ENCODE measurements around the gene GSTCD.
"Not testable (repeated sequence)": the region's sequence is repeated elsewhere in the genome, so short reads cannot be mapped to it uniquely, and the experiment has no call there.

The GSTCD gene

DNA sequence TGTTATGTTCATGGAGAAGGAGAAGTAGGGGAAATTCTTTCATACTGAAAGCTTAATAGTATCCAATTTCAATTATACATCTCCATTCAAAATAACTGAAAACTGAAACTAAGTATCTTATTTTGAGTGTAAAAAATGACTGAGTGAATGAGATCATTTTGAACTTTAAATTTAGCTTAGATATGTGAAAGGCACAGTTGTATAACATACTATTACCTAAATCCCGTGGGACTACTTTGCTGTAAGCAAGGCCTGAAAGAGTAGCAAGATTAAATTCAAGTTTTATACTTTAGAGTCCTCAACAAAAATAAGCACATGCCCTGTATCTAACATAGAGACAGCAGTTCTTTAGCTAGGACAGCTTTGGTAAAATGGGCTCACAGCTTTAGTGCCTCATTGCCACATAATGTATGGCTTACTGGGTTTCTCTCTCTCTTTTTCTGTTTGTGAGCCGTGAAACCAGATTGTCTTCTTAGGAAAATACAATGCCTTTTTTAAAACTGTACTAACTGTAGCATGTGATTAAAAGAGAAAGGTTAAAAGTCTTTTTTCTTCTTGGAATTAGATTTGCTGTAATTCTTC, 43.2 kb downstream of the GSTCD start:
- Mint-ChIP-seq H3K36me3 (peaks cover 1% of the 10 kb centered on the region), H3K27me3 (no peaks in the 10 kb centered on the region), H3K9me3 (no peaks in the 10 kb centered on the region), H3K4me1 (no peaks in the 10 kb centered on the region), H3K4me3 (no peak overlapping the region), H3K27ac (no peak overlapping the region)
- no peak for DNase-seq (ENCODE audit: low spot score in 2 of 2)
- no peak for ATAC-seq (ENCODE audit: low read depth)

DNA sequence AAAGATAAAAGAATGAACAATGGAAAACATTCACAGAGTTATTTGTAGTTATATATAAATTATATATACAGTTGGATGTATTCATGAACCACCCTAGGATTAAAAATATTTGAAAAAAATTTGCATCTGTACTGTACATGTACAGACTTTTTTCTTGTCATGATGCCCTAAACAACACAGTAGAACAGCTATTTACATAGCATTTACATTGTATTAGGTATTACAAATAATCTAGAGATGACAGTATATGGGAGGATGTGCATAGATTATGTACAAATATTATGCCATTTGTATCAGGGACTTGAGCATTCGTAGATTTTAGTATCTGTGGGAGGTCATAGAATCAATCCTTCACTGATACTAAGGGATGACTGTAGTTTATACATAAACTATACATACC, 44.8 kb downstream of the GSTCD start:
- no peak for ATAC-seq (ENCODE audit: low read depth)
- Mint-ChIP-seq H3K27ac (no peak overlapping the region), H3K27me3 (no peaks in the 10 kb centered on the region), H3K9me3 (no peaks in the 10 kb centered on the region), H3K4me3 (no peak overlapping the region), H3K4me1 (no peaks in the 10 kb centered on the region), H3K36me3 (peaks cover 1% of the 10 kb centered on the region)
- DNase-seq (ENCODE audit: low spot score in 2 of 2), result no peak

DNA sequence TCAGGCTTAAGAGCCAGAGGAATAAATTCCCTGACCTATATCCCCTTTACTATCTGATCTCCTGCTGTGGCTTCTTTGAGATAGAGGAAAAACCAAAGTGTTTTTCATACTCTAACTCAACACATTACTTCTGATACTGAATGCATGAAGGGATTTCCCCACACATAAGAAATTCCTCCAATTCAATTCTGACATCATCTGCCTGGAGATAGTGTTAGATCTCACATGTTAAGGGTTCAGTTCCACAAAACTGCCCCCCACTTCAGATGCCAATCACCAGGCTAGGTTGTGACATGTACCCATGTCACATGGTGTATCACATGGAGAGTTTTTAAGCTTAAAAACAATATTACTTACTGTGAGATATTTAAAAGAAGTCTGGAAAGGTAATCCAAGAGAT, 46.8 kb downstream of the GSTCD start:
- no peaks in the 10 kb centered on the region for H3K4me1 Mint-ChIP-seq
- no peaks in the 10 kb centered on the region for H3K9me3 Mint-ChIP-seq
- ATAC-seq (ENCODE audit: low read depth) (no peak), DNase-seq (ENCODE audit: low spot score in 2 of 2) (no peak)
- H3K4me3 Mint-ChIP-seq, result no peak overlapping the region
- H3K36me3 Mint-ChIP-seq, result peaks cover 1% of the 10 kb centered on the region
- no peaks in the 10 kb centered on the region for H3K27me3 Mint-ChIP-seq
- no peak overlapping the region for H3K27ac Mint-ChIP-seq

DNA sequence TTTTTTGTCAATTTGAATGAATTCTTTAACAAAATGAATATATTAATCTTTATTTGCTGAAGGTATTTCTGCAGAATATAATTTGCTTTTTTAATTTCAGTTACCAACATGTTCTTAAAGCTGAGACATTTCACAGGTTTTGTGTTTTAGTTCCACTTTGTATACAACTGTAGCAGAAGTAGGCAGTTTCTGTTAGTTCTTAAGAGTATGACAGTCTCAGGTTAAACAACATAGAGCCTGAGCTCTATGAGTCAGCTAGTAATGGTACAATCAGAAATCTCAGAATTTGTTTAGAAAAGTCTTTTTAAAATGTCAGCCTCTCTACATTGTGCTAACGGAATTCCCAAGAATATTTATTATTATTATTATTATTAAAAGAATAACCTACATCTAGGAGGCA, 50.4 kb downstream of the GSTCD start:
- Mint-ChIP-seq H3K27ac (no peak overlapping the region), H3K27me3 (no peaks in the 10 kb centered on the region)
- no peak for ATAC-seq (ENCODE audit: low read depth)

DNA sequence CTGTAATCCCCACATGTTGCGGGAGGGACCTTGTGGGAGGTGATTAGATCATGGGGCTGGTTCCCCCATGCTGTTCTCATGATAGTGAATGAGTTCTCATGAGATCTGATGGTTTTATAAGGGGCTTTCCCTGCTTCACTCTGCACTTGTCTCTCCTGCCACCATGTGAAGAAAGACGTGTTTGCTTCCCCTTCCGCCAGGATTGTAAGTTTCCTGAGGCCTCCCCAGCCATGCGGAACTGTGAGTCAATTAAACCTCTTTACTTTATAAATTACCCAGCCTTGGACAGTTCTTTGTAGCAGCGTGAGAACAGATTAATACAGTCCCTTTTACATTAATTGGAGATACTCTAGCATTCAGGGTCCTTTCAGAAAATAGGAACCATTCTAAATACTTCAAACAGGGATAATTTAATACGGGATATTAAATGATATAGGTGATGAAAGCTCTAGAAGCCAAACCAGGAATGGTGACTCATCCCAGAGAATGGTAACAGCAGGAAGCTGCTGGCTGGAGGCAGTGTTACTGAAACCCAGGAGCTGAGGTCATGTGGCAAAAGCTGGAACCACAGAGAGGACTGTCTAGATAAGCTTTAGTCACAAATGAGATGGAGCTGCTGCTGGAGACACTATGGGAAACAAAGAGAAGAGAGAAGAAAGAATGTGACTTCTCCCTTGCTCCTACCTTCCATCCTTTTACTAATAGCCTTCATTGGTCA, 57.3 kb downstream of the GSTCD start:
- DNase-seq (ENCODE audit: low spot score in 2 of 2), result no peak
- ATAC-seq (ENCODE audit: low read depth), result no peak
- H3K4me3 Mint-ChIP-seq, result no peak overlapping the region
- peaks cover 2% of the 10 kb centered on the region for H3K4me1 Mint-ChIP-seq
- peaks cover 2% of the 10 kb centered on the region for H3K9me3 Mint-ChIP-seq
- no peak overlapping the region for H3K27ac Mint-ChIP-seq
- no peaks in the 10 kb centered on the region for H3K27me3 Mint-ChIP-seq
- H3K36me3 Mint-ChIP-seq, result peaks cover 16% of the 10 kb centered on the region

More for the DNA sequence above, 50.4 kb downstream of the GSTCD start:
- no peaks in the 10 kb centered on the region for H3K4me1 Mint-ChIP-seq
- H3K4me3 Mint-ChIP-seq, result no peak overlapping the region
- DNase-seq (ENCODE audit: low spot score in 2 of 2), result no peak
- H3K36me3 Mint-ChIP-seq, result peaks cover 1% of the 10 kb centered on the region
- no peaks in the 10 kb centered on the region for H3K9me3 Mint-ChIP-seq

DNA sequence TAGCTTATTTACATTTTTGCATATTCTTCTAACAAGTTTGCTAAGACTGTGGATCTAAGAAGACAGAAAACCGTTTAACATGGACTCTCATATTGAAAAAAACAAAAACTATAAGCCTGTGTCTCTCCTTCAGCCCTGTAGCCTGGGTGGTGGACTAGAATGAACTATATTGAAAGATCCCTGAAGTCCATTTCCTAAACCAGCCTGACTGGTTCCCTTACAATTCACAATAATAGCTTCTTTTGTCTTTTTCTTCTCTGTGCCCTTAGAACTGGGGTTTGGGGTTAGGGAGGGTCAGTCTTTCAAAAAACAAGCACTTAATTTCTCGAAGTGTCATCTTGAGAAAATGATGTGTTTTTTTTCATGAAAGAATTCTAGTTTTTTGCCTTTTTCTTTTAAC, 59.0 kb downstream of the GSTCD start:
- Mint-ChIP-seq H3K4me1 (peaks cover 2% of the 10 kb centered on the region), H3K27ac (no peak overlapping the region), H3K9me3 (peaks cover 2% of the 10 kb centered on the region), H3K4me3 (no peak overlapping the region), H3K27me3 (no peaks in the 10 kb centered on the region), H3K36me3 (peaks cover 26% of the 10 kb centered on the region)
- no peak for ATAC-seq (ENCODE audit: low read depth)
- no peak for DNase-seq (ENCODE audit: low spot score in 2 of 2)

DNA sequence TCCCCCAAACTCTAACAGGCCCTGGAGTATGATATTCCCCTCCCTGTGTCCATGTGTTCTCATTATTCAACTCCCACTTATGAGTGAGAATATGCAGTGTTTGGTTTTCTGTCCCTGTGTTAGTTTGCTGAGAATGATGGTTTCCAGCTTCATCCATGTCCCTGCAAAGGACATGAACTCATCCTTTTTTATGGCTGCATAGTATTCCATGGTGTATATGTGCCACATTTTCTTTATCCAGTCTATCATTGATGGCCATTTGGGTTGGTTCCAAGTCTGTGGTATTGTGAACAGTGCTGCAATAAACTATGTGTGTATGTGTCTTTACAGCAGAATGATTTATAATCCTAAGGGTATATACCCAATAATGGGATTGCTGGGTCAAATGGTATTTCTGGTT, 61.9 kb downstream of the GSTCD start:
- H3K9me3 Mint-ChIP-seq; DNase-seq (ENCODE audit: low spot score in 2 of 2); H3K4me1 Mint-ChIP-seq; ATAC-seq (ENCODE audit: low read depth); H3K27ac Mint-ChIP-seq; H3K4me3 Mint-ChIP-seq; H3K27me3 Mint-ChIP-seq: not testable (repeated sequence)
- peaks cover 40% of the 10 kb centered on the region for H3K36me3 Mint-ChIP-seq

DNA sequence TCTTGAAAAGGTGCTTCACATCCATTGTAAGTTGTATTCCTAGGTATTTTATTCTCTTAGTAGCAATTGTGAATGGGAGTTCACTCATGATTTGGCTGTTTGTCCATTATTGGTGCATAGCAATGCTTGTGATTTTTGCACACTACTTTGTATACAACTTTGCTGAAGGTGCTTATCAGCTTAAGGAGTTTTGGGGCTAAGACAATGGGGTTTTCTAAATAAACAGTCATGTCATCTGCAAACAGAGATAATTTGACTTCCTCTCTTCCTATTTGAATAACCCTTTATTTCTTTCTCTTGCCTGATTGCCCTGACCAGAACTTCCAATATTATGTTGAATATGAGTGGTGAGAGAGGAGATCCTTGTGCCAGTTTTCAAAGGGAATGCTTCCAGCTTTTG, 63.5 kb downstream of the GSTCD start:
- not testable (repeated sequence) for H3K27me3 Mint-ChIP-seq; H3K4me1 Mint-ChIP-seq; H3K4me3 Mint-ChIP-seq; H3K27ac Mint-ChIP-seq; H3K9me3 Mint-ChIP-seq; DNase-seq (ENCODE audit: low spot score in 2 of 2); ATAC-seq (ENCODE audit: low read depth)
- H3K36me3 Mint-ChIP-seq, result peaks cover 40% of the 10 kb centered on the region

DNA sequence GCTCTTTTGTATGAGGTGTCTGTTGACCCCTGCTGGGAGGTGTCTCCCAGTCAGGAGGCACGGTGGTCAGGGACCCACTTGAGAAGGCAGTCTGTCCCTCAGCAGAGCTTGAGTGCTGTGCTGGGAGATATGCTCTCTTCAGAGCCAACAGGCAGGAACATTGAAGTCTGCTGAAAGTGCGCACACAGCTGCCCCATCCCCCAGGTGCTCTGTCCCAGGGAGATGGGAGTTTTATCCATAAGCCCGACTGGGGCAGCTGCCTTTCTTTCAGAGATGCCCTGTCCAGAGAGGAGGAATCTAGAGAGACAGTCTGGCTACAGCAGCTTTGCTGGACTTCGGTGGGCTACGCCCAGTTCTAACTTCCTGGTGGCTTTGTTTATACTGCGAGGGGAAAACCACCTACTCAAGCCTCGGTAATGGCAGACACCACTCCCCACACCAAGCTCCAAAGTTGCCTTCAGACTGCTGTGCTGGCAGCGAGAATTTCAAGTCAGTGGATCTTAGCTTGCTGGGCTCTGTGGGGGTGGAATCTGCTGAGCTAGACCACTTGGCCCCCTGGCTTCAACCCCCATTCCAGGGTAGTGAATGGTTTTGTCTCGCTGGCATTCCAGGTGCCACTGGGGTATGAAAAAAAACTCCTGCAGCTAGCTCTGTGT, 67.3 kb downstream of the GSTCD start:
- not testable (repeated sequence) for H3K9me3 Mint-ChIP-seq; DNase-seq (ENCODE audit: low spot score in 2 of 2); ATAC-seq (ENCODE audit: low read depth); H3K4me1 Mint-ChIP-seq; H3K4me3 Mint-ChIP-seq; H3K27me3 Mint-ChIP-seq; H3K27ac Mint-ChIP-seq
- peaks cover 35% of the 10 kb centered on the region for H3K36me3 Mint-ChIP-seq

DNA sequence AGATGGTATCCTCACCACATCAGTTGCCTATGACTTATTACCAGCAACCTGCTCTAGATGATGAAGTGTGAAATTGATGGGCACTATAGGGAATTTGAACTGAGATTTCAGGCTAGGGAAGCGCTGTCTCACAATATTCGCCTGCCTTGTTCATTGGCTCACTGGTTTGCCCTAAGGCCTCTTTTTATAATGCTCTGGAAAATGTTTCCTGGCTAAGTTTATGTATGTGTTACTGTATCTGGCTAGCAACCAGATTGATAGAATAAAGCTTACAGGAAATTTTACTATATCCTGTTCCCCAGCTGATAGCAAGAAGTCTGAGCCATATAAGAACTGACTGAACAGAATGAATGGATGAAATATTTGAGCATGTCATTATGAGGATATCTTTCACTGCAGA, 71.6 kb downstream of the GSTCD start:
- no peak overlapping the region for H3K4me3 Mint-ChIP-seq
- H3K27me3 Mint-ChIP-seq, result no peaks in the 10 kb centered on the region
- ATAC-seq (ENCODE audit: low read depth) (no peak), DNase-seq (ENCODE audit: low spot score in 2 of 2) (no peak)
- peaks cover 18% of the 10 kb centered on the region for H3K36me3 Mint-ChIP-seq
- no peaks in the 10 kb centered on the region for H3K9me3 Mint-ChIP-seq
- H3K27ac Mint-ChIP-seq, result no peak overlapping the region
- H3K4me1 Mint-ChIP-seq, result peaks cover 2% of the 10 kb centered on the region

DNA sequence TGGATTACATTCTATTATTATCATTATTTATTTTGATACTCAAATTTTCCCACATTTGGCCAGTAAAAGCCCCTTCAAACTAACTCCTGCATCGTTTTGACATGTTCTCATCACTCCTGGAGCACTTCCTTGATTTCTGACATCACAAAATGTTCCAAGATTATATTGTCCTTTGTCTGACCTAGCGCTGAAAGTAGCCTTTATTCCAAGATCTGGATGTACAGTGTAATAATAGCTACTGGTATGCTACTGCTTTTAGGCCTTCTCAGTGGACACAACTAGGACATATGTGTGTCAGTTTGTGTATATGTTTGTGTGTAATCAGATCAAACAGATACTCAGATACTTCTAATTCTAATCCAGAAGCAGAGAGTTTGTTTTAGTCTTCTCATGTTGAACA, 76.2 kb downstream of the GSTCD start:
- ATAC-seq (ENCODE audit: low read depth), result no peak
- no peak overlapping the region for H3K27ac Mint-ChIP-seq
- no peaks in the 10 kb centered on the region for H3K9me3 Mint-ChIP-seq

DNA sequence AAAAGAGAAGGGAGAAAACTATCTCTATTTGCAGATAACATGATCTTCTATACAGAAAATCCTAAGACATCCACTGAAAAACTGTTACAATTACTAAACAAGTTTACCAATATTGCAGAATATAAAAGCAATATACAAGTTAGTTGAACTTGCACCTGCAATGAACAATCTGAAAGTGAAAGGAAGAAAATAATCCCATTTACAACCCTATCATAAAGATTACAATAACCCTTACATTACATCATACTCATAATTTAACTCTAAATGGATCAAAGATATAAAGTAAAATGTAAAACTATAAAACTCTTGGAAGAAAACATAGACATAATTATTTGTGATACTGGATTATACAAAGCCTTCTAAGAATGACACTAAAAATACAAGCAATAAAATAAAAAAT, 77.2 kb downstream of the GSTCD start:
- Mint-ChIP-seq H3K36me3 (peaks cover 10% of the 10 kb centered on the region), H3K9me3 (no peaks in the 10 kb centered on the region), H3K27ac (no peak overlapping the region), H3K27me3 (no peaks in the 10 kb centered on the region), H3K4me1 (peaks cover 2% of the 10 kb centered on the region), H3K4me3 (no peak overlapping the region)
- DNase-seq (ENCODE audit: low spot score in 2 of 2), result no peak
- ATAC-seq (ENCODE audit: low read depth), result no peak

More for the DNA sequence above, 76.2 kb downstream of the GSTCD start:
- H3K36me3 Mint-ChIP-seq, result peaks cover 7% of the 10 kb centered on the region
- no peak overlapping the region for H3K4me3 Mint-ChIP-seq
- no peak for DNase-seq (ENCODE audit: low spot score in 2 of 2)
- H3K4me1 Mint-ChIP-seq, result peaks cover 2% of the 10 kb centered on the region
- H3K27me3 Mint-ChIP-seq, result no peaks in the 10 kb centered on the region

DNA sequence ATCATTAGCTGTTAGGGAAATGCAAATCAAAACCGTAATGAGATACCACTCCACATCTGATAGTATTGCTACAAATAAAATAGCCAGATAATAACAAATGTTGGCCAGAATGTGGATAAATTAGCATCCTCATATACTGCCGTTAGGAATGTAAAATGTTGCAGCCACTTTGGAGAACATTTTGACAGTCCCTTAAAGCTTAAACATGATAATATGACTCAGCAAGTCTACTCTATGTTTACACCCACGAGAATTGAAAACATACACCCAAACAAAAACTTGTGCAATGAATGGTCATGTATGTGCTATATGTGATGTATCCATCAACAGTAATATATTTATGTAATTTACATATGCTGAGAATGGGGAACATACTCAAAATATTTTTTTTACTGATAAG, 78.2 kb downstream of the GSTCD start:
- H3K4me3 Mint-ChIP-seq, result no peak overlapping the region
- H3K4me1 Mint-ChIP-seq, result peaks cover 2% of the 10 kb centered on the region
- no peaks in the 10 kb centered on the region for H3K27me3 Mint-ChIP-seq
- DNase-seq (ENCODE audit: low spot score in 2 of 2) (no peak), ATAC-seq (ENCODE audit: low read depth) (no peak)
- no peak overlapping the region for H3K27ac Mint-ChIP-seq
- H3K36me3 Mint-ChIP-seq, result peaks cover 11% of the 10 kb centered on the region
- H3K9me3 Mint-ChIP-seq, result no peaks in the 10 kb centered on the region

DNA sequence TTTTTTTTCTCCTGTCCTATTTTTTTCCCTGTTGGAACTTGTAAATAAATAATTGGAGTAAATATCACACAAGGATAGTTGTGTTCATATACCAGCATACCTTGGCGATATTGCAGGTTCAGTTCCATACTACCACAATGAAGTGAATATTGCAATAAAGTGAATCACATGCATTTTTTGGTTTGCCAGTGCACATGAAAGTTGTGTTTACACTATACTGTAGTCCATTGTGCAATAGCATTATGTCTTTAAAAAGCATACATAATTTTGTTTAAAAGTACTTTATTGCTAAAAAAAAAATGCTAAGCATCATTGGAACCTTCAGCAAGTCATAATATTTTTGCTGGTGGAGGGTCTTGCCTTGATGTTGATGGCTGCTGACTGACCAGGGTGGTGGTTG, 88.6 kb downstream of the GSTCD start:
- peaks cover 1% of the 10 kb centered on the region for H3K9me3 Mint-ChIP-seq
- no peak overlapping the region for H3K27ac Mint-ChIP-seq
- ATAC-seq (ENCODE audit: low read depth) (no peak), DNase-seq (ENCODE audit: low spot score in 2 of 2) (no peak)
- no peaks in the 10 kb centered on the region for H3K27me3 Mint-ChIP-seq
- peaks cover 16% of the 10 kb centered on the region for H3K36me3 Mint-ChIP-seq
- no peaks in the 10 kb centered on the region for H3K4me1 Mint-ChIP-seq
- no peak overlapping the region for H3K4me3 Mint-ChIP-seq
